Spleen (tissue), 7 donors: ENCODE measurements around the gene VEPH1.

ENCODE experiments used
- POLR2A ChIP-seq, 3 donors: fragments of 450-650 bp; IDR thresholded peaks; one replicate each; pipeline ENCODE4 v1.5.1; 2017; ENCODE audit warnings: antibody characterized with exemption in 3 of 3, mild to moderate bottlenecking in 1 of 3
- POLR2AphosphoS5 ChIP-seq, 3 donors: sonication (generic); formaldehyde crosslinking; IDR thresholded peaks; one replicate each; pipeline ENCODE4 v1.5.1; 2017; ENCODE audit warnings: antibody characterized with exemption in 3 of 3
- TF ChIP-seq, protein P1 (sequence below), 11 experiments: fragments of 200-600 bp in 7 of 11; fragments of 450-650 bp in 4 of 11; sonication (generic) in 4 of 11; IDR thresholded peaks in 8 of 11; conservative IDR thresholded peaks in 3 of 11; 1 replicate in 7 of 11; 2 replicates in 4 of 11; pipeline versions ENCODE4 v1.4.0 to v1.8.0; 2016 to 2021; ENCODE audit warnings: antibody characterized with exemption in 11 of 11, inconsistent platforms in 4 of 11, mild to moderate bottlenecking in 1 of 11
- donor health status: DM: no; HTN: no; CAD: no; lungs with moderate emphysema.
- donor health status: DM: no; HTN: no; CAD: no.
- donor health status: DM: no; HTN: no; CAD: no.

GRCh38 chr3:157294491-157294890 lies 208.7 kb downstream of the VEPH1 start:
- TF ChIP-seq, protein P1, sequence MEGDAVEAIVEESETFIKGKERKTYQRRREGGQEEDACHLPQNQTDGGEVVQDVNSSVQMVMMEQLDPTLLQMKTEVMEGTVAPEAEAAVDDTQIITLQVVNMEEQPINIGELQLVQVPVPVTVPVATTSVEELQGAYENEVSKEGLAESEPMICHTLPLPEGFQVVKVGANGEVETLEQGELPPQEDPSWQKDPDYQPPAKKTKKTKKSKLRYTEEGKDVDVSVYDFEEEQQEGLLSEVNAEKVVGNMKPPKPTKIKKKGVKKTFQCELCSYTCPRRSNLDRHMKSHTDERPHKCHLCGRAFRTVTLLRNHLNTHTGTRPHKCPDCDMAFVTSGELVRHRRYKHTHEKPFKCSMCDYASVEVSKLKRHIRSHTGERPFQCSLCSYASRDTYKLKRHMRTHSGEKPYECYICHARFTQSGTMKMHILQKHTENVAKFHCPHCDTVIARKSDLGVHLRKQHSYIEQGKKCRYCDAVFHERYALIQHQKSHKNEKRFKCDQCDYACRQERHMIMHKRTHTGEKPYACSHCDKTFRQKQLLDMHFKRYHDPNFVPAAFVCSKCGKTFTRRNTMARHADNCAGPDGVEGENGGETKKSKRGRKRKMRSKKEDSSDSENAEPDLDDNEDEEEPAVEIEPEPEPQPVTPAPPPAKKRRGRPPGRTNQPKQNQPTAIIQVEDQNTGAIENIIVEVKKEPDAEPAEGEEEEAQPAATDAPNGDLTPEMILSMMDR (IDR thresholded peaks at IDR 0.05 in 8 of 11, conservative IDR thresholded peaks at IDR 0.05 in 3 of 11), result no peak
- TF ChIP-seq POLR2A (IDR thresholded peaks at IDR 0.05) (no peak), POLR2AphosphoS5 (IDR thresholded peaks at IDR 0.05) (no peak)
